ENCODE results near the gene ARSI.

Gene ARSI

DNA sequence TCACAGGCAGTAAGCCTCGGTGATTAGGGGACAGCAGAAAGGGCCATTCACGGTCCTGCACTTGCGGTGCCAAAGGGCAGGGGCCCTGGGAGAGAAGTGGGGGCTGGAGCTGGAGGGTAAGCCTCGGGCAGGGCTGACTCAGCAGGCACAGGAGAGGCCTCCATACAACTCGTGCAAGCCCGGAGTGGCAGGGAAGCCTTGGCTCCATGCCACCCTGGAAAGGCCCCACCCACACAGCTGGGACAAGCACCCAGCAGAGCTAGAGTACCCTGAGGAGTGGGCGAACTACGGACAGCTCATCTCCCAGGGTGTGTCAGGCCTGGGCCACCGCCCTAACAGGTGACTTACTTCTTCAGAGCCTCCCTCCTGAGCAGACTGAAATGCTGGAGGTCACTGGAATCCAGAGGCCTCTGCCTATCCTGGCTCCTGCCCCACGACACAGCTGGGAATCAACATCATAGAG is 7.5 kb downstream of the ARSI start:
- Histone ChIP-seq H3K27ac (ENCODE audit: insufficient read depth, low read depth, low read length, poor library complexity, severe bottlenecking) (no peak overlapping the region), H3K9me3 (ENCODE audit: control insufficient read depth, low read length) (no peaks in the 10 kb centered on the region), H3K4me3 (ENCODE audit: insufficient read depth, low read depth, low read length) (no peak overlapping the region), H3K4me1 (ENCODE audit: control insufficient read depth, insufficient read depth, low read length) (peaks cover 34% of the 10 kb centered on the region), H3K36me3 (ENCODE audit: control insufficient read depth, insufficient read depth, low read length) (no peaks in the 10 kb centered on the region), H3K27me3 (ENCODE audit: control insufficient read depth, insufficient read depth, low read length, poor library complexity, severe bottlenecking) (no peaks in the 10 kb centered on the region)
- WGBS, 2 experiments: 82 to 83% methylated on average over 10 of the region's 10 CpGs

GRCh38 chr5:150294551-150295071 is 8.1 kb downstream of the ARSI start:
- Histone ChIP-seq H3K4me3 (ENCODE audit: insufficient read depth, low read depth, low read length) (no peak overlapping the region), H3K27me3 (ENCODE audit: control insufficient read depth, insufficient read depth, low read length, poor library complexity, severe bottlenecking) (no peaks in the 10 kb centered on the region), H3K36me3 (ENCODE audit: control insufficient read depth, insufficient read depth, low read length) (no peaks in the 10 kb centered on the region), H3K4me1 (ENCODE audit: control insufficient read depth, insufficient read depth, low read length) (peaks cover 28% of the 10 kb centered on the region), H3K27ac (ENCODE audit: insufficient read depth, low read depth, low read length, poor library complexity, severe bottlenecking) (no peak overlapping the region), H3K9me3 (ENCODE audit: control insufficient read depth, low read length) (no peaks in the 10 kb centered on the region)
- WGBS, 2 experiments: 94 to 95% methylated on average over 10 of the region's 10 CpGs

DNA sequence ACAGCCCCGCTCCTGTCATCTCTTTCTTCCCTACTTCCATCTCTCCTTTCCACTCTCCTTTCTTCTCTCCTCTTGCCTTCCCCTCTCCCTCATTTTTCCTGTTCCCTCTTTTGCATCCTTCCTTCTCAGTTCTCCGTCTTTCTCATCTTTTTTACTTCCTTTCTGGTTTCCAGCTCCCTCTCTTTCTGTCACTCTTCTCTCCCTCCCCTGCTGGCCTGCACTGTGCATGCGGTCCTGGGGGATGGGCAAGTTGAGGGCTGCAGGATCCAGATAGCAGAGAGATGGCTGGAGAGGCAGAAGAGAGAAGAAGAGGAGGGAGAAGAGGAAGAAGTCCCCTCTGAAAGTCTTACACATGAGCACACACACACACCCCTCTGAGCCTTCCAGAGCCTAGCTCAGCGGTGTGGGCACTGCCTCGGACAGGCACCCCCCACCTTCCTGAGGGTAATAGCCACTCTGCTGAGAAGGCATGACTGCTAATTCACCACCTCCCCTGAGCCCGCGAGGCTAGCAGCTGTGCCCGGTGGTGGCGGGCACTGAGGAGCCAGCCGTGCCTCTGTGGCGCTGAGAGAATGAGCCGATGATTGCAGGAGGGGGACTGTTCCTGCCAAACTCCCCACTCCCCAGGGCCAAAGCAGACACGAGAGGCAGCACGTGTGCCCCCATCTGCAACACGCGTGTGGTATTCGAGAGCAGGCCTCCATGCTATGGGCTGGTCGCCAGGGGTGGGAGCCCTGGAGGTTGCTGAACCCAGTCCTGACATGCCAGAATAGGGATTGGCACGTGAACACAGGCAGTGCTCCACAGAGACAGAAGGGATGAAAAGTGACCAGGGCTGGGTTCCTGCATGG is 9.4 kb downstream of the ARSI start:
- no peaks in the 10 kb centered on the region for H3K36me3 ChIP-seq (ENCODE audit: control insufficient read depth, insufficient read depth, low read length)
- H3K27ac ChIP-seq (ENCODE audit: insufficient read depth, low read depth, low read length, poor library complexity, severe bottlenecking): no peak overlapping the region
- WGBS, 2 experiments: 83 to 86% methylated on average over 18 to 19 of the region's 19 CpGs
- no peak overlapping the region for H3K4me3 ChIP-seq (ENCODE audit: insufficient read depth, low read depth, low read length)
- no peaks in the 10 kb centered on the region for H3K9me3 ChIP-seq (ENCODE audit: control insufficient read depth, low read length)
- H3K4me1 ChIP-seq (ENCODE audit: control insufficient read depth, insufficient read depth, low read length): peaks cover 37% of the 10 kb centered on the region
- H3K27me3 ChIP-seq (ENCODE audit: control insufficient read depth, insufficient read depth, low read length, poor library complexity, severe bottlenecking): no peaks in the 10 kb centered on the region

- 84 to 87% methylated on average over 13 of the region's 13 CpGs for WGBS, 2 experiments
- Histone ChIP-seq H3K9me3 (ENCODE audit: control insufficient read depth, low read length) (no peaks in the 10 kb centered on the region), H3K4me3 (ENCODE audit: insufficient read depth, low read depth, low read length) (no peak overlapping the region), H3K36me3 (ENCODE audit: control insufficient read depth, insufficient read depth, low read length) (no peaks in the 10 kb centered on the region), H3K4me1 (ENCODE audit: control insufficient read depth, insufficient read depth, low read length) (peaks cover 39% of the 10 kb centered on the region), H3K27ac (ENCODE audit: insufficient read depth, low read depth, low read length, poor library complexity, severe bottlenecking) (no peak overlapping the region), H3K27me3 (ENCODE audit: control insufficient read depth, insufficient read depth, low read length, poor library complexity, severe bottlenecking) (no peaks in the 10 kb centered on the region)
Observed at GRCh38 chr5:150291388-150292385, 11.0 kb downstream of the ARSI start.

- peaks cover 39% of the 10 kb centered on the region for H3K4me1 ChIP-seq (ENCODE audit: control insufficient read depth, insufficient read depth, low read length)
- H3K9me3 ChIP-seq (ENCODE audit: control insufficient read depth, low read length): no peaks in the 10 kb centered on the region
- peak within 1 kb of the TSS; percentile 54 for H3K27ac ChIP-seq (ENCODE audit: insufficient read depth, low read depth, low read length, poor library complexity, severe bottlenecking)
- no peak within 1 kb of the TSS for H3K4me3 ChIP-seq (ENCODE audit: insufficient read depth, low read depth, low read length)
- no peaks in the 10 kb centered on the region for H3K36me3 ChIP-seq (ENCODE audit: control insufficient read depth, insufficient read depth, low read length)
- WGBS, 2 experiments: 60% methylated on average over 26 of the region's 26 CpGs
- no peaks in the 10 kb centered on the region for H3K27me3 ChIP-seq (ENCODE audit: control insufficient read depth, insufficient read depth, low read length, poor library complexity, severe bottlenecking)
Observed at GRCh38 chr5:150289551-150290390, 12.9 kb downstream of the ARSI start, which contains the start of gene CAMK2A. TSS of gene CAMK2A (minus strand) at chr5:150289773. CDS start at chr5:150289625, 148 bp downstream.

DNA sequence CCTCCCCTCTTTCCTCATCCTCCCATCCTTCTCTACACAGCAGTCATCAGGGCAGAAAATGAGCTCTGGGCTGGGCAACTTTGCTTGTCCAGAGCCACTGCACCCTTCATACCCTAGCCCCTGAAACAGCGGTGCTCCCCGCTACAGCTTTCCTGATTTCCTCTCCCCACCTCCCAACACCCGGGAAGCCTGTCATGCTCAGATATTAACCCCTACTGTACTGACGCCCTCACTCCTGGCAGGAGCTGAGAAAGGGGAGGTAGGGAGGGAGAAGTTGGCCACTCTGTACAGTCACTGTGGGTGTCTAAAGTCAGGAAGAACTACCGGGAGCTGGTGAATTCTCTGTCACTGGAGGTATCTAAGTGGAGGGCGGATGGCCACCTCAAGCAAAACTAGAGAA is 13.9 kb downstream of the ARSI start:
- H3K27me3 ChIP-seq (ENCODE audit: control insufficient read depth, insufficient read depth, low read length, poor library complexity, severe bottlenecking): no peaks in the 10 kb centered on the region
- 58 to 64% methylated on average over 5 to 6 of the region's 6 CpGs for WGBS, 2 experiments

GRCh38 chr5:150288361-150288760 is 14.3 kb downstream of the ARSI start:
- no peak overlapping the region for H3K27ac ChIP-seq (ENCODE audit: insufficient read depth, low read depth, low read length, poor library complexity, severe bottlenecking)
- 89 to 90% methylated on average over 4 of the region's 4 CpGs for WGBS, 2 experiments
- no peaks in the 10 kb centered on the region for H3K27me3 ChIP-seq (ENCODE audit: control insufficient read depth, insufficient read depth, low read length, poor library complexity, severe bottlenecking)
- no peaks in the 10 kb centered on the region for H3K36me3 ChIP-seq (ENCODE audit: control insufficient read depth, insufficient read depth, low read length)
- no peak overlapping the region for H3K4me3 ChIP-seq (ENCODE audit: insufficient read depth, low read depth, low read length)
- H3K4me1 ChIP-seq (ENCODE audit: control insufficient read depth, insufficient read depth, low read length): peaks cover 41% of the 10 kb centered on the region
- no peaks in the 10 kb centered on the region for H3K9me3 ChIP-seq (ENCODE audit: control insufficient read depth, low read length)

More for the DNA sequence above, 13.9 kb downstream of the ARSI start:
- Histone ChIP-seq H3K36me3 (ENCODE audit: control insufficient read depth, insufficient read depth, low read length) (no peaks in the 10 kb centered on the region), H3K9me3 (ENCODE audit: control insufficient read depth, low read length) (no peaks in the 10 kb centered on the region), H3K27ac (ENCODE audit: insufficient read depth, low read depth, low read length, poor library complexity, severe bottlenecking) (no peak overlapping the region), H3K4me1 (ENCODE audit: control insufficient read depth, insufficient read depth, low read length) (peaks cover 44% of the 10 kb centered on the region), H3K4me3 (ENCODE audit: insufficient read depth, low read depth, low read length) (no peak overlapping the region)

GRCh38 chr5:150286820-150287219 is 15.9 kb downstream of the ARSI start:
- Histone ChIP-seq H3K4me1 (ENCODE audit: control insufficient read depth, insufficient read depth, low read length) (peaks cover 36% of the 10 kb centered on the region), H3K4me3 (ENCODE audit: insufficient read depth, low read depth, low read length) (no peak overlapping the region), H3K27ac (ENCODE audit: insufficient read depth, low read depth, low read length, poor library complexity, severe bottlenecking) (no peak overlapping the region), H3K27me3 (ENCODE audit: control insufficient read depth, insufficient read depth, low read length, poor library complexity, severe bottlenecking) (no peaks in the 10 kb centered on the region), H3K36me3 (ENCODE audit: control insufficient read depth, insufficient read depth, low read length) (no peaks in the 10 kb centered on the region), H3K9me3 (ENCODE audit: control insufficient read depth, low read length) (no peaks in the 10 kb centered on the region)
- 55 to 58% methylated on average over 5 of the region's 5 CpGs for whole genome bisulfite sequencing, 2 experiments

DNA sequence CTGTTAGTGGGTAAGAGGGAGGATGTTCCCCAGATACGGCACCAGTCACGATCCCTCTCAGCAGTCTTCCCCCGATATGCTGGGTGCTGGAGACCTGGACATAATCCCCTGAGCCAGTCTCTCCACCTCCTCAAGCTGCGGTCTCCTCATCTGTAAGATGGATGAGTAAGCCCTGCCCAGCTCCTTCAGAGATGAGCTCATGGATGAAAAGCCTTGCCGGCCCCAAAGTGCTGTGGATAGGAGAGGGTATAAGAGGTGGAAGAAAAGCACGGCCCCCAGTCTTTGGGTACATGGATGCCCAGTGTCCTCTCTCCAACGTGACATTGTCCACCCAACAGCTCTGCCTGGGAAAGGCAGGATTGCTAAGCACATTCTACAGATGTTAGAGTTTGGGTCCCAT is 17.6 kb downstream of the ARSI start:
- H3K4me3 ChIP-seq (ENCODE audit: insufficient read depth, low read depth, low read length): no peak overlapping the region
- no peaks in the 10 kb centered on the region for H3K9me3 ChIP-seq (ENCODE audit: control insufficient read depth, low read length)
- H3K27ac ChIP-seq (ENCODE audit: insufficient read depth, low read depth, low read length, poor library complexity, severe bottlenecking): no peak overlapping the region
- no peaks in the 10 kb centered on the region for H3K27me3 ChIP-seq (ENCODE audit: control insufficient read depth, insufficient read depth, low read length, poor library complexity, severe bottlenecking)
- 95 to 98% methylated on average over 7 of the region's 7 CpGs for WGBS, 2 experiments
- no peaks in the 10 kb centered on the region for H3K36me3 ChIP-seq (ENCODE audit: control insufficient read depth, insufficient read depth, low read length)
- H3K4me1 ChIP-seq (ENCODE audit: control insufficient read depth, insufficient read depth, low read length): peaks cover 31% of the 10 kb centered on the region

All from ectodermal cell (in vitro differentiated cells).